ENCODE results near the gene PHACTR1. TPM values are rescaled to one million over a fixed set of nuclear protein-coding genes. Genes with fewer than 3 reads are reported as not detected.
"Not testable (repeated sequence)": the region's sequence is repeated elsewhere in the genome, so short reads cannot be mapped to it uniquely, and the experiment has no call there.

Gene PHACTR1
- polyA plus RNA-seq, 4 donors = 10.9 to 22.0 (median 16.3) TPM

- not testable (repeated sequence) for DNase-seq (ENCODE audit: low read depth in 4 of 4, low spot score in 2 of 4)
These were observed 527.2 kb downstream of the PHACTR1 start for GRCh38 chr6:13243745-13244144.

- no peak for DNase-seq (ENCODE audit: low read depth in 4 of 4, low spot score in 2 of 4)
These were observed 531.1 kb downstream of the PHACTR1 start for GRCh38 chr6:13247627-13248026.

- peak in 2 of 4 donors; percentile 28 to 41 for DNase-seq (ENCODE audit: low read depth in 4 of 4, low spot score in 2 of 4)
These were observed 531.5 kb downstream of the PHACTR1 start for GRCh38 chr6:13248053-13248452.

- no peak for DNase-seq (ENCODE audit: low read depth in 4 of 4, low spot score in 2 of 4)
These were observed 532.0 kb downstream of the PHACTR1 start for GRCh38 chr6:13248584-13248985.

- no peak for DNase-seq (ENCODE audit: low read depth in 4 of 4, low spot score in 2 of 4)
These were observed 532.4 kb downstream of the PHACTR1 start for GRCh38 chr6:13248994-13249393.

- no peak for DNase-seq (ENCODE audit: low read depth in 4 of 4, low spot score in 2 of 4)
These were observed 533.2 kb downstream of the PHACTR1 start for GRCh38 chr6:13249817-13250216.

GRCh38 chr6:13250703-13251102 lies 534.1 kb downstream of the PHACTR1 start:
- DNase-seq (ENCODE audit: low read depth in 4 of 4, low spot score in 2 of 4) = no peak

GRCh38 chr6:13251242-13251641 lies 534.7 kb downstream of the PHACTR1 start:
- no peak for DNase-seq (ENCODE audit: low read depth in 4 of 4, low spot score in 2 of 4)

GRCh38 chr6:13252790-13253189 lies 536.2 kb downstream of the PHACTR1 start:
- DNase-seq (ENCODE audit: low read depth in 4 of 4, low spot score in 2 of 4) = no peak

GRCh38 chr6:13253272-13253671 lies 536.7 kb downstream of the PHACTR1 start:
- DNase-seq (ENCODE audit: low read depth in 4 of 4, low spot score in 2 of 4) = no peak

GRCh38 chr6:13256266-13257001 lies 539.9 kb downstream of the PHACTR1 start:
- DNase-seq (ENCODE audit: low read depth in 4 of 4, low spot score in 2 of 4) = no peak

- DNase-seq (ENCODE audit: low read depth in 4 of 4, low spot score in 2 of 4) = no peak
These were observed 542.8 kb downstream of the PHACTR1 start for GRCh38 chr6:13259393-13259792.

- no peak for DNase-seq (ENCODE audit: low read depth in 4 of 4, low spot score in 2 of 4)
These were observed 543.6 kb downstream of the PHACTR1 start for GRCh38 chr6:13260101-13260598.

GRCh38 chr6:13260831-13261230 lies 544.3 kb downstream of the PHACTR1 start:
- DNase-seq (ENCODE audit: low read depth in 4 of 4, low spot score in 2 of 4) = no peak

- no peak for DNase-seq (ENCODE audit: low read depth in 4 of 4, low spot score in 2 of 4)
These were observed 545.0 kb downstream of the PHACTR1 start for GRCh38 chr6:13261464-13261994.

- no peak for DNase-seq (ENCODE audit: low read depth in 4 of 4, low spot score in 2 of 4)
These were observed 546.0 kb downstream of the PHACTR1 start for GRCh38 chr6:13262302-13263230.

- no peak for DNase-seq (ENCODE audit: low read depth in 4 of 4, low spot score in 2 of 4)
These were observed 547.1 kb downstream of the PHACTR1 start for GRCh38 chr6:13263669-13264068.

- no peak for DNase-seq (ENCODE audit: low read depth in 4 of 4, low spot score in 2 of 4)
These were observed 550.6 kb downstream of the PHACTR1 start for GRCh38 chr6:13267142-13267651.

GRCh38 chr6:13268913-13269518 lies 552.4 kb downstream of the PHACTR1 start:
- DNase-seq (ENCODE audit: low read depth in 4 of 4, low spot score in 2 of 4) = no peak

All from left renal cortex interstitium (tissue), 4 donors.